Hepatocyte (in vitro differentiated cells): Measurements from ENCODE around the gene THAP9. TPM values are rescaled to one million over a fixed set of nuclear protein-coding genes. Genes with fewer than 3 reads are reported as not detected.

Experiments
- polyA plus RNA-seq: library from polyadenylated mRNA; unstranded; fragments of >200 nt; fragmentation: Nextera tagmentation; extraction: Ambion mirVana; gene quantifications from 2 replicates; pipeline ENCODE4 v1.2.1, GENCODE V29; 2016
- small RNA-seq: library from RNA; depleted of rRNA; stranded (forward); fragments of <200 nt; gene quantifications from one replicate; pipeline ENCODE3, GENCODE V24; 2014
- total RNA-seq: library from RNA; depleted of rRNA; stranded (reverse); fragments of >200 nt; gene quantifications from 2 replicates; pipeline ENCODE4 v1.2.3, GENCODE V29; 2014

Gene THAP9
- total and polyA plus RNA-seq, 2 experiments from 2014 or later: 2.1 to 12.5 TPM

Small RNAs within 50 kb of the gene (small RNA-seq; reads per million reads assigned to genes)
- gene RF00019: not detected

Other genes with a start within 250 kb of the THAP9 start
- 14.7 and 19.2 TPM in 2 replicates for gene SCD5, start 101.9 kb upstream of the THAP9 start, total RNA-seq
- gene SCD5, start 101.9 kb upstream of the THAP9 start, polyA plus RNA-seq: 5.3 and 6.4 TPM in 2 replicates
- gene SEC31A, start 9.6 kb upstream of the THAP9 start, total RNA-seq: 306 and 312 TPM in 2 replicates
- 226 and 243 TPM in 2 replicates for gene SEC31A, start 9.6 kb upstream of the THAP9 start, polyA plus RNA-seq
- 14.1 and 19.8 TPM in 2 replicates for gene LIN54, start 110.1 kb downstream of the THAP9 start, total RNA-seq
- 2.7 and 5.4 TPM in 2 replicates for gene LIN54, start 110.1 kb downstream of the THAP9 start, polyA plus RNA-seq
- gene COPS4, start 134.4 kb downstream of the THAP9 start, total RNA-seq: 56.7 and 59.8 TPM in 2 replicates
- 45.2 and 45.4 TPM in 2 replicates for gene COPS4, start 134.4 kb downstream of the THAP9 start, polyA plus RNA-seq
- 16.6 and 24.4 TPM in 2 replicates for gene PLAC8, start 214.0 kb downstream of the THAP9 start, total RNA-seq
- 6.9 and 14.2 TPM in 2 replicates for gene PLAC8, start 214.0 kb downstream of the THAP9 start, polyA plus RNA-seq